Effector memory CD8-positive, alpha-beta T cell (primary cell): ENCODE data around the gene AFF1.

Experiments used
- ATAC-seq: fragments of 150-1000 bp; cut with Tn5 transposase; replicated peaks from 2 replicates; pipeline ENCODE4 v1.10.0; 2021; ENCODE audit warnings: mild to moderate bottlenecking, moderate library complexity
- DNase-seq, 3 experiments: peaks; one replicate each; pipeline ENCODE4 v3.0.0; 2021
- H3K27ac Mint-ChIP-seq, 2 donors: one replicate each; pipeline ENCODE4 v1.8.0; 2022; ENCODE audit warnings: mild to moderate bottlenecking in 2 of 2, mixed read lengths in 2 of 2, moderate library complexity in 2 of 2
- H3K27me3 Mint-ChIP-seq, 2 donors: one replicate each; pipeline ENCODE4 v1.8.0; 2022; ENCODE audit warnings: mixed read lengths in 2 of 2
- H3K36me3 Mint-ChIP-seq: one replicate; pipeline ENCODE4 v1.8.0; 2022; ENCODE audit warnings: mild to moderate bottlenecking, moderate library complexity, mixed read lengths; ENCODE audit not compliant: insufficient read depth
- H3K4me1 Mint-ChIP-seq, 2 donors: one replicate each; pipeline ENCODE4 v1.8.0; 2022; ENCODE audit warnings: low read depth in 2 of 2, mixed read lengths in 2 of 2
- H3K4me3 Mint-ChIP-seq, 2 donors: one replicate each; pipeline ENCODE4 v1.8.0; 2022; ENCODE audit warnings: mild to moderate bottlenecking in 2 of 2, mixed read lengths in 2 of 2, moderate library complexity in 2 of 2
- H3K9me3 Mint-ChIP-seq, 2 donors: one replicate each; pipeline ENCODE4 v1.8.0; 2022; ENCODE audit warnings: mixed read lengths in 2 of 2

AFF1 gene

GRCh38 chr4:87118826-87119225, 184.0 kb downstream of the AFF1 start:
- Mint-ChIP-seq H3K27ac (peak overlapping the region in 1 of 2 donors; percentile 60), H3K27me3 (no peaks in the 10 kb centered on the region), H3K4me1 (peaks cover 11 to 17% of the 10 kb centered on the region in 2 donors), H3K36me3 (peaks cover 46% of the 10 kb centered on the region), H3K9me3 (no peaks in the 10 kb centered on the region), H3K4me3 (no peak overlapping the region)
- ATAC-seq (peak; percentile 24), DNase-seq (no peak)

- H3K9me3 Mint-ChIP-seq = no peaks in the 10 kb centered on the region
- H3K27me3 Mint-ChIP-seq = no peaks in the 10 kb centered on the region
- H3K36me3 Mint-ChIP-seq = peaks cover 42% of the 10 kb centered on the region
- ATAC-seq (no peak), DNase-seq (no peak)
- peaks cover 11 to 17% of the 10 kb centered on the region in 2 donors for H3K4me1 Mint-ChIP-seq
- no peak overlapping the region for H3K4me3 Mint-ChIP-seq
- peak overlapping the region in 1 of 2 donors; percentile 69 for H3K27ac Mint-ChIP-seq
Observed at GRCh38 chr4:87120010-87120409, 185.2 kb downstream of the AFF1 start.

DNA sequence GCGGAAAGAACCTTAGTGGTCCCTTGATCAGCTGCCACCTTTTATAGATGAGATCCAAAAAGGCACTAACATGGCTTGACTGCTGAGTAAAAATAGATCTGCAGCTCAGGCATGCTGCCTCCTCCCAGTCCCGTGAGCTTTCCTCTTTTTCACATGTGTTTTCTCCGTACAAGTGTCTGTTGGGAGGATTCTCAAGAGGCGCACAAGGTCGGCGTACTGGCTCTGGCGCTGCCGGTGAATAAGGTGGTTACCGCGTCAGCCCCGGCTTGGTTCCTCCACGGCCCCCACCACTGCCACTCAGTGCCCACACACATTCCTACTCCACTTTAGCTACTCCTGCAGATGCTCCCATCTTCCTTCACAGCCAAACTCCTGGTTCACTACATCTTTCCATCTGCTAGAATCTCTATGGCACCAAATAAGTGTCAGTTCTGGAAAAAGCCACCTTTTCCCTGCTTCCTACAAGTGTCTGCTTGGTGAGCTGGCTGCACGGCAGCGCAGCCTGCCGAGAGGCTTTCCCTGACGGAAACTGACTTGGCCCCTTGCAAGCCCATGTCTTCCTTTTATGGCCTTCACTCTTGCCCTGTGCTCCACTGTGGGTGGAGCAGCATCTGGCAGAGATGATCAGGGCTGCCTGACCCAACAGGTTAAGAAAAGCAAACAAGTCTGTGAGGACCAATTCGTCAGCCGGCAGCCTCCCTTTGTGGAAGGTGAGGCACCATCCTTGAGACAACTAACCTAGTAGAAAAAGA, 185.8 kb downstream of the AFF1 start:
- DNase-seq = no peak
- H3K9me3 Mint-ChIP-seq = no peaks in the 10 kb centered on the region
- H3K4me1 Mint-ChIP-seq = peaks cover 11 to 17% of the 10 kb centered on the region in 2 donors
- peak overlapping the region in 1 of 2 donors; percentile 69 for H3K27ac Mint-ChIP-seq
- no peak overlapping the region for H3K4me3 Mint-ChIP-seq
- H3K27me3 Mint-ChIP-seq = no peaks in the 10 kb centered on the region
- no peak for ATAC-seq
- H3K36me3 Mint-ChIP-seq = peaks cover 41% of the 10 kb centered on the region

DNA sequence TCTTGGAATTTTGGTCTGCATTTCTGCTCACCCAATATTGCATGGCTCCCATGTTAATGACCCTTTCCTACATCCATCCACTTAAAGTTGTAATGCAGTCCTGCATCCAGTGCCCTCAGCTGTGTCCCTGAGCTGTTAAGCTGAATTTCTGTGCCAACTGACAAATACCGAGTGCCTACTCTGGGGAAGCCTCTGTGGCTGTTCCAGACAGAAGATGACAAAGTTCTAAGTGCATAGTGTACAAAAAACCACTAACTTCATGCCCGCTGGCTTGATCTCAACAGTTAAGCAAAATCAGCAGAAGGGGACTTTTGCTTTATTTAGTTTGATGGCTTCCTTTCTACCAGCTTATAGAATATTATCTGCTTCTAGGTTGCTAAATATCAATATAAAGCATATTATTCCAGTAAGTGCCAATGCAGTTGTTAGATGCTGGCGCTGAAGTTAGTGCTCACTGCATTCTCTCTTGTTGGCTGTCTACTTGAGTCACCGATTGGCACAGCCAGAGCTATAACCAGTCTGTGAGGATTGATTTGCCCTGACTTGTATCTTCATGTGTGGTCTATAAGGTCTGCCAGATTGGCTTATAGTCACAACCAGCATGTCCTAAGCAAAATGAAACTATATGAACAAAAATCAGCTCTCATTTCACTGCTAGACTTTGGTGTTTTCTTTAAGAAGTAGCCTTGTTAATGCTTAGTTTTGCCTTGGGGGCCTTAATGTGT, 186.7 kb downstream of the AFF1 start:
- Mint-ChIP-seq H3K4me1 (peaks cover 11 to 17% of the 10 kb centered on the region in 2 donors), H3K27me3 (no peaks in the 10 kb centered on the region), H3K27ac (peak overlapping the region; percentile 19 to 69), H3K4me3 (no peak overlapping the region), H3K36me3 (peaks cover 38% of the 10 kb centered on the region), H3K9me3 (no peaks in the 10 kb centered on the region)
- DNase-seq = no peak
- ATAC-seq = no peak

DNA sequence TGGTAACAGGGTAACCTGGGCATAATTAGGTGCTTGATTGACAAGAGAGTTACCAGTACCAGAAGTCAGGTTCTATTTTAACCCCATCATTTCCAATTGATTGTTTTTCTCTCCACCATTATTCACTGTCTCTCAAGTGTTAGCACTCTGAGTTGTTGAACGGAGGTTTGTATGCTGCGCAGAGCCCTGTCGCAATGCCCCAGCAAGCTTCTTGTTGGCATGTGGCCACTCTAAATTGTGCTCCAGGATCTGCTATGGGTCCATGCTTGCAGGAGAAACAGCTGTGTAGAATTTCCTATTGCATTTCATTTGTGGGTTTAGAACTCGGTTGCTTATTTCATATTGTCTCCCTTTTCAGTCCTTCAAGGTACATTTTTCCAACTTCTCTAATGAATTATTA, 187.4 kb downstream of the AFF1 start:
- Mint-ChIP-seq H3K36me3 (peaks cover 43% of the 10 kb centered on the region), H3K4me1 (peaks cover 11 to 15% of the 10 kb centered on the region in 2 donors), H3K27me3 (no peaks in the 10 kb centered on the region), H3K9me3 (no peaks in the 10 kb centered on the region), H3K27ac (peak overlapping the region in 1 of 2 donors; percentile 69), H3K4me3 (no peak overlapping the region)
- ATAC-seq (no peak), DNase-seq (no peak)

- Mint-ChIP-seq H3K9me3 (no peaks in the 10 kb centered on the region), H3K27ac (peak overlapping the region in 1 of 2 donors; percentile 5), H3K36me3 (peaks cover 61% of the 10 kb centered on the region), H3K4me3 (no peak overlapping the region), H3K4me1 (peaks cover 2 to 7% of the 10 kb centered on the region in 2 donors), H3K27me3 (no peaks in the 10 kb centered on the region)
- no peak for ATAC-seq
- no peak for DNase-seq
Observed at GRCh38 chr4:87126056-87126455, 191.2 kb downstream of the AFF1 start.

GRCh38 chr4:87128006-87128705, 193.3 kb downstream of the AFF1 start:
- Mint-ChIP-seq H3K36me3 (peaks cover 77% of the 10 kb centered on the region), H3K27me3 (no peaks in the 10 kb centered on the region), H3K4me1 (no peaks in the 10 kb centered on the region), H3K4me3 (no peak overlapping the region), H3K9me3 (no peaks in the 10 kb centered on the region), H3K27ac (peak overlapping the region in 1 of 2 donors; percentile 42)
- ATAC-seq (no peak), DNase-seq (no peak)

DNA sequence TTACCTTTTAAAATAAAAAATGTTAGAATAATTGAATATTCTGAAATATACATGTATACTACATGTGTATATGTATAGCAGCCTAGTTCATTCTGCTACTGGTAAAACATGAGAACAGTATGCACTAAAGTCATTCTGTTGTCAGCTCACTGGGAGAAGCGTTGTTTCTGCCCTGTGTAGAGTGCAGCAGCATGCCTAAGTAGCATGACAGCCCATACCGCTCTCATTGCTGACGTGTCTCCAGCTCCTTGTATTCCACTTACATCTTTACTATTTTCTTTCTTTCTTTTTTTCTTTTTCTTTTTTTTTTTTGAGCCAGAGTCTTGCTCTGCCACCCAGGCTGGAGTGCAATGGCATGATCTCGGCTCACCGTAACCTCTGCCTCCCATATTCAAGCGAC, 194.9 kb downstream of the AFF1 start:
- peak overlapping the region; percentile 59 to 69 for H3K27ac Mint-ChIP-seq

DNA sequence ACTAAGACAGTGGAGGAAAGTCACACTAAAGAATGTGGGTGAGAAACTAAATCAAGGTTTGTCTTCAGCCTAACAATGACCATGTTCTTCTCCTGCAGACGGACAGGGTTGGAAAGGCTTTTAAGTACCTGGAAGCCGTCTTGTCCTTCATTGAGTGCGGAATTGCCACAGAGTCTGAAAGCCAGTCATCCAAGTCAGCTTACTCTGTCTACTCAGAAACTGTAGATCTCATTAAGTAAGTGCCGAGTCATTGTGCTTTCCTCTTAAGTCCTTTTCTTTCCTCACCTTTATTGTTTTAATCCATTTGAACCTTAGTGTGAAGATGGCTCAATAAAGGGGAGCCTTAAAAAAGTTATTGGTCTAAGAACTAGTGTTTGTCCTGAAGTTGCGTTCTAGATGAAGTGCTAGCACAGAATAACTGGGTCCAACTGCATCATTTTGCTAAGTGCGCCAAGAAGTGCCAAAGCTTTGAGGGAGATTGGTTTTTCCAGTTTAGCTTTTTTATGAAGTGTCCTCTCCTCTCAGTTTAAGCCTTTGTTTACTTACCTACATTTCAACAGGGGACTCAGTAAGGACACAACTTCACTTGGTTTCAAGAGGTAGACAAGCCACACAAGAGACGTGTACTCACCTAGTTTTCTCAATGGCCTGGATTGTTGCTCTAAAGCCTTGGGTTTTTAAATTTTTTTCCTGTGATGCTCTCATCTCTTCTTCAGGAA, 196.3 kb downstream of the AFF1 start:
- H3K27me3 Mint-ChIP-seq = no peaks in the 10 kb centered on the region
- no peaks in the 10 kb centered on the region for H3K4me1 Mint-ChIP-seq
- no peak for ATAC-seq
- DNase-seq = no peak
- peak overlapping the region in 1 of 2 donors; percentile 71 for H3K27ac Mint-ChIP-seq
- H3K9me3 Mint-ChIP-seq = no peaks in the 10 kb centered on the region
- H3K36me3 Mint-ChIP-seq = peaks cover 87% of the 10 kb centered on the region
- no peak overlapping the region for H3K4me3 Mint-ChIP-seq

More for the DNA sequence above, 194.9 kb downstream of the AFF1 start:
- no peak overlapping the region for H3K4me3 Mint-ChIP-seq
- DNase-seq (no peak), ATAC-seq (no peak)
- no peaks in the 10 kb centered on the region for H3K9me3 Mint-ChIP-seq
- no peaks in the 10 kb centered on the region for H3K4me1 Mint-ChIP-seq
- H3K27me3 Mint-ChIP-seq = no peaks in the 10 kb centered on the region
- H3K36me3 Mint-ChIP-seq = peaks cover 83% of the 10 kb centered on the region

DNA sequence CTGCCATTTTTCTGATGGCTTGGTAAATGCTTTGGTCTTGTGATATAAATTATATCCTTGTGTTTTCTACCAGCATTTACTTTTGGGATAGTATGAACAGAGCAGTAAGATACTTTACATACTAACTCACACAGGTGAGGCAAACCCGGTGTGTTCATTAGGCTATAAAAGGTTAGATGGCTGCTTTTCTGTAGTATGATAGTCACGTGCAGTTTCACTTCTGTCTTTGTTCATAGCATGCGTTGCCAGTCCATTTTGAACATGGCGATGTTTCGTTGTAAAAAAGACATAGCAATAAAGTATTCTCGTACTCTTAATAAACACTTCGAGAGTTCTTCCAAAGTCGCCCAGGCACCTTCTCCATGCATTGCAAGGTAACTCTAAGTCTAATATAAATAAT, 197.2 kb downstream of the AFF1 start:
- no peak for ATAC-seq
- no peaks in the 10 kb centered on the region for H3K9me3 Mint-ChIP-seq
- no peak overlapping the region for H3K4me3 Mint-ChIP-seq
- no peak for DNase-seq
- no peak overlapping the region for H3K27ac Mint-ChIP-seq
- no peaks in the 10 kb centered on the region for H3K4me1 Mint-ChIP-seq
- no peaks in the 10 kb centered on the region for H3K27me3 Mint-ChIP-seq
- H3K36me3 Mint-ChIP-seq = peaks cover 85% of the 10 kb centered on the region

DNA sequence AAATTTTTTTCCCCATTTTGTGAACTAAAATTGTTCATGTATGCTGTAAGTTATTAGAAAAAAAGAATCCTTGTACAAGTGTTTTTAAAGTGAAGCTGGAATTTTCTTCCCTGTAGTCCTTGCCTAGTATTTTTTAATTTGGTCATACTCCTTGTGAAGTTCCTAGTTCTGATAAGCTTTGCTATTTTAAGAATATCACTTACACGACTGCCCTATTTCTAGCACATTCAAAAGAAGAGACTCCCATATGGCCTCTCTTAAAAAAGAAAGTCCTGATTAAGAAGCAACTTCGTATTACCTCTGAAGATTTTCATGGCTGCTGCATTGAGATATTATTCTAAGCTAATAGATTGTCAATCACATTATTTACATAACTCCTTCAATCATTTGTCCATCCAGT, 198.4 kb downstream of the AFF1 start:
- no peaks in the 10 kb centered on the region for H3K9me3 Mint-ChIP-seq
- no peak overlapping the region for H3K27ac Mint-ChIP-seq
- no peak overlapping the region for H3K4me3 Mint-ChIP-seq
- ATAC-seq (no peak), DNase-seq (no peak)
- H3K4me1 Mint-ChIP-seq = no peaks in the 10 kb centered on the region
- H3K36me3 Mint-ChIP-seq = peaks cover 78% of the 10 kb centered on the region
- H3K27me3 Mint-ChIP-seq = no peaks in the 10 kb centered on the region

DNA sequence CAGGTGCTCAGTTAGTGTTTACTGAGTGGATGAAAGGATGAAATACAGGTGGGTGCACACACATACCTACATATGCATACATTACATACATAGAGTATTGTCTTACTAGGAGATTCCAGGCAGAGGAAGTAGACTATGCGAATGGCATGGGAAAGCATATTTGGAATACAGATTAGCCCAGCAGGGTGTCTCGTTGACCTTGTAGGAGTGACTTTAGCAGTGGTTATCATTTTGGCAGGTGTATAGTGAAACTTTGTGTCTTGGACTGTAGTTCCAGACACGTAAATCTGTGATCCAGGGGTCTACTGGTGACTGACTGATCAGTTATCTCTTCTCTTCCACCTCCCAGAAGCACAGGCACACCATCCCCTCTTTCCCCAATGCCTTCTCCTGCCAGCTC, 199.3 kb downstream of the AFF1 start:
- ATAC-seq (no peak), DNase-seq (no peak)
- Mint-ChIP-seq H3K27ac (peak overlapping the region in 1 of 2 donors; percentile 1), H3K27me3 (no peaks in the 10 kb centered on the region), H3K4me1 (no peaks in the 10 kb centered on the region), H3K9me3 (no peaks in the 10 kb centered on the region), H3K36me3 (peaks cover 75% of the 10 kb centered on the region), H3K4me3 (no peak overlapping the region)

DNA sequence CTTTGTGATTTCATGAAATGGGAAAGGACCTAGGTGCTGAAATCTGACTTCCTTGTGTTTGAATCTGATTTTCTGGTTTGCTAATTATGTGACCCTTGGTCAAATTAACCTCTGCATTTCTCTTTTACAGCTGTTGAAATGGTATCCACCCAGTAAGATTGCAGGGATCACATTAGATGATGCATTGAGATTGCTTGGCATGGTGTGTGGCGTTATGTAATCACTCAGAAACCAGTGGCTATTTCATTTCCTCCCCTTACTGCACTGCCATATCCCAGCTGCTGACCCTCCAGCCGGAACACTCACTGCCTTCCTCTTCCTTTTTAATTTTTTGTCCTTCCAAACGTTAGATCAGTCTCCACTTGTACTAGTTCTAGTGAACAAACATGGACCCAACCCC, 206.6 kb downstream of the AFF1 start:
- no peak for DNase-seq
- H3K27ac Mint-ChIP-seq = peak overlapping the region; percentile 22 to 41
- H3K36me3 Mint-ChIP-seq = peaks cover 29% of the 10 kb centered on the region
- ATAC-seq = no peak
- H3K9me3 Mint-ChIP-seq = no peaks in the 10 kb centered on the region
- no peak overlapping the region for H3K4me3 Mint-ChIP-seq
- H3K4me1 Mint-ChIP-seq = no peaks in the 10 kb centered on the region
- H3K27me3 Mint-ChIP-seq = no peaks in the 10 kb centered on the region
